Measurements from ENCODE around the gene SPTA1. TPM values are rescaled to one million over a fixed set of nuclear protein-coding genes. Genes with fewer than 3 reads are reported as not detected.

SPTA1 gene
- total and polyA plus RNA-seq, 2 of the 4 experiments (the other 2 are of a cell fraction) = not detected

DNA sequence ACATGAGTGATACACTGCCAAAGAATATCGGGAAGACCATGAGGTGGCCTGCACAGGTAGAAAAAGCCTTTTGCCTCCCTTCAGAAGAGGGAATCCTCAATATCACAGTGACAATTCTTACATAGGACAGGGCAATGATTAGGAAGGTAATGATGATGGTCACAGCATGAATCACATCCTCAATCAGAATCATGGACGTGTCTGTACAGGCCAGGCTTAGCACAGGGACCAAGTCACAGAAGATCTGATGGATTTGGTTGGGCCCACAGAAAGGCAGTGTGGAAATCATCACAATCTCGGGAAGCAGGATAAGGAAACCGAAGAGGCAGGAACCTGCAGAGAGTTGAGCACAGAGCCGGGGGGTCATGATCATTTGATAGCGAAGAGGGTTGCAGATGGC lies 30.8 kb upstream of the SPTA1 start:
- H3K56ac ChIP-seq (ENCODE audit: extremely low read depth, insufficient read depth, low read length) = no peak overlapping the region
- in situ Hi-C loops (cut with MboI; ENCODE audit: low sequenced_read_pairs) (no loop called here), dilution Hi-C loops (cut with HindIII; ENCODE audit: low sequenced_read_pairs, unreplicated experiment) (no loop called here), intact Hi-C loops (cut with micrococcal nuclease) (no loop called here)
- no peak overlapping the region for H4K8ac ChIP-seq (ENCODE audit: low read depth in 2 of 2, low read length in 2 of 2)
- DNase-seq (no peak), ATAC-seq (ENCODE audit: low read depth) (no peak)
- H3K4me3 ChIP-seq (ENCODE audit: insufficient read depth, low read depth, low read length) = no peak overlapping the region
- no peak overlapping the region for H2BK20ac ChIP-seq (ENCODE audit: low read depth, low read length)
- no peak overlapping the region for H2AK5ac ChIP-seq (ENCODE audit: low read depth, low read length)
- no peak overlapping the region for H4K91ac ChIP-seq (ENCODE audit: insufficient read depth, low read depth, low read length)
- no peak overlapping the region for H2BK15ac ChIP-seq (ENCODE audit: low read depth, low read length)
- H2BK5ac ChIP-seq (ENCODE audit: low read depth, low read length, poor library complexity, severe bottlenecking) = no peak overlapping the region
- H4K20me1 ChIP-seq (ENCODE audit: insufficient read depth, low read length) = no peaks in the 10 kb centered on the region
- no peaks in the 10 kb centered on the region for H3K79me1 ChIP-seq (ENCODE audit: low read depth in 1 of 2, low read length in 2 of 2)
- H2AFZ ChIP-seq (replicated peaks; ENCODE audit: low read length, poor library complexity) = no peak overlapping the region
- no peak overlapping the region for H3K4ac ChIP-seq (ENCODE audit: low read depth, low read length)
- H2AK9ac ChIP-seq (replicated peaks; ENCODE audit: low read depth, low read length, poor library complexity) = no peak overlapping the region
- no peak overlapping the region for H3K23ac ChIP-seq (ENCODE audit: low read depth, low read length)
- POLR2A ChIA-PET (ENCODE audit: unreplicated experiment) = no interaction called here
- no peaks in the 10 kb centered on the region for H3K36me3 ChIP-seq (ENCODE audit: control insufficient read depth, insufficient read depth, low read length)
- no peak overlapping the region for H4K5ac ChIP-seq (ENCODE audit: low read depth, low read length)
- H3K9me1 ChIP-seq (ENCODE audit: insufficient read depth, low read length) = no peaks in the 10 kb centered on the region
- H3K18ac ChIP-seq (ENCODE audit: low read depth, low read length) = no peak overlapping the region
- no peaks in the 10 kb centered on the region for H3K9me3 ChIP-seq (ENCODE audit: control insufficient read depth, insufficient read depth, low read length)
- H3K9ac ChIP-seq (ENCODE audit: low read depth, low read length) = no peak overlapping the region
- no peak overlapping the region for H3K4me2 ChIP-seq (ENCODE audit: low read depth, low read length)
- H3K4me1 ChIP-seq (ENCODE audit: control insufficient read depth, insufficient read depth, low read length) = no peaks in the 10 kb centered on the region
- H2BK120ac ChIP-seq (ENCODE audit: low read depth, low read length) = no peak overlapping the region
- no TSS peak for BruUV-seq (replicated peaks)
- H3K14ac ChIP-seq (replicated peaks; ENCODE audit: low read depth, low read length) = no peak overlapping the region
- H3K27ac ChIP-seq (ENCODE audit: insufficient read depth, low read length) = no peak overlapping the region
- WGBS, 2 experiments (ENCODE audit: extremely low coverage in 2 of 2, insufficient read length in 1 of 2) = 63% methylated on average over 4 of the region's 6 CpGs; no CpG with 5 or more reads in 1 of the 2 experiments
- no peak for TF ChIP-seq MAZ (IDR thresholded peaks at IDR 0.05; ENCODE audit: borderline replicate concordance, low read depth, low read length)
- no peak for TF ChIP-seq BHLHE40 (IDR thresholded peaks at IDR 0.05; ENCODE audit: low read depth, low read length)
- TF ChIP-seq MXI1 (IDR thresholded peaks at IDR 0.05; ENCODE audit: borderline replicate concordance, low read depth, low read length) = no peak
- no peak for TF ChIP-seq CEBPB (IDR thresholded peaks at IDR 0.05; ENCODE audit: low read depth, low read length)
- TF ChIP-seq, protein P1, sequence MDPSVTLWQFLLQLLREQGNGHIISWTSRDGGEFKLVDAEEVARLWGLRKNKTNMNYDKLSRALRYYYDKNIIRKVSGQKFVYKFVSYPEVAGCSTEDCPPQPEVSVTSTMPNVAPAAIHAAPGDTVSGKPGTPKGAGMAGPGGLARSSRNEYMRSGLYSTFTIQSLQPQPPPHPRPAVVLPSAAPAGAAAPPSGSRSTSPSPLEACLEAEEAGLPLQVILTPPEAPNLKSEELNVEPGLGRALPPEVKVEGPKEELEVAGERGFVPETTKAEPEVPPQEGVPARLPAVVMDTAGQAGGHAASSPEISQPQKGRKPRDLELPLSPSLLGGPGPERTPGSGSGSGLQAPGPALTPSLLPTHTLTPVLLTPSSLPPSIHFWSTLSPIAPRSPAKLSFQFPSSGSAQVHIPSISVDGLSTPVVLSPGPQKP (IDR thresholded peaks at IDR 0.05; ENCODE audit: borderline replicate concordance, low read depth, low read length) = no peak
- TF ChIP-seq SMC3 (IDR thresholded peaks at IDR 0.05; ENCODE audit: low read depth, low read length) = no peak
- TF ChIP-seq, protein P2, sequence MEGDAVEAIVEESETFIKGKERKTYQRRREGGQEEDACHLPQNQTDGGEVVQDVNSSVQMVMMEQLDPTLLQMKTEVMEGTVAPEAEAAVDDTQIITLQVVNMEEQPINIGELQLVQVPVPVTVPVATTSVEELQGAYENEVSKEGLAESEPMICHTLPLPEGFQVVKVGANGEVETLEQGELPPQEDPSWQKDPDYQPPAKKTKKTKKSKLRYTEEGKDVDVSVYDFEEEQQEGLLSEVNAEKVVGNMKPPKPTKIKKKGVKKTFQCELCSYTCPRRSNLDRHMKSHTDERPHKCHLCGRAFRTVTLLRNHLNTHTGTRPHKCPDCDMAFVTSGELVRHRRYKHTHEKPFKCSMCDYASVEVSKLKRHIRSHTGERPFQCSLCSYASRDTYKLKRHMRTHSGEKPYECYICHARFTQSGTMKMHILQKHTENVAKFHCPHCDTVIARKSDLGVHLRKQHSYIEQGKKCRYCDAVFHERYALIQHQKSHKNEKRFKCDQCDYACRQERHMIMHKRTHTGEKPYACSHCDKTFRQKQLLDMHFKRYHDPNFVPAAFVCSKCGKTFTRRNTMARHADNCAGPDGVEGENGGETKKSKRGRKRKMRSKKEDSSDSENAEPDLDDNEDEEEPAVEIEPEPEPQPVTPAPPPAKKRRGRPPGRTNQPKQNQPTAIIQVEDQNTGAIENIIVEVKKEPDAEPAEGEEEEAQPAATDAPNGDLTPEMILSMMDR (conservative IDR thresholded peaks at IDR 0.05; ENCODE audit: low read depth, low read length) = no peak
- TF ChIP-seq RCOR1 (IDR thresholded peaks at IDR 0.05; ENCODE audit: insufficient replicate concordance, low read length) = no peak
- TF ChIP-seq, protein P3, sequence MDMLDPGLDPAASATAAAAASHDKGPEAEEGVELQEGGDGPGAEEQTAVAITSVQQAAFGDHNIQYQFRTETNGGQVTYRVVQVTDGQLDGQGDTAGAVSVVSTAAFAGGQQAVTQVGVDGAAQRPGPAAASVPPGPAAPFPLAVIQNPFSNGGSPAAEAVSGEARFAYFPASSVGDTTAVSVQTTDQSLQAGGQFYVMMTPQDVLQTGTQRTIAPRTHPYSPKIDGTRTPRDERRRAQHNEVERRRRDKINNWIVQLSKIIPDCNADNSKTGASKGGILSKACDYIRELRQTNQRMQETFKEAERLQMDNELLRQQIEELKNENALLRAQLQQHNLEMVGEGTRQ (IDR thresholded peaks at IDR 0.05; ENCODE audit: low read depth, low read length) = no peak
- TF ChIP-seq POLR2A (IDR thresholded peaks at IDR 0.05; ENCODE audit: low read depth, low read length) = no peak
- H3K27me3 ChIP-seq (ENCODE audit: control insufficient read depth, insufficient read depth, low read length) = no peaks in the 10 kb centered on the region
- CTCF ChIA-PET = no interaction called here

Measured in IMR-90 (cell line).